Neutrophil (primary cell): ENCODE measurements around the gene MDFIC.
"Not testable (repeated sequence)": the region's sequence is repeated elsewhere in the genome, so short reads cannot be mapped to it uniquely, and the experiment has no call there.

Experiments
- H3K27ac ChIP-seq: fragments of 200-600 bp; sonication (generic); 2 replicates; pipeline ENCODE4 v1.5.1; 2016; ENCODE audit warnings: mild to moderate bottlenecking, moderate library complexity
- H3K27me3 ChIP-seq: fragments of 200-600 bp; sonication (generic); 2 replicates; pipeline ENCODE4 v1.6.0; 2016; ENCODE audit warnings: mild to moderate bottlenecking
- H3K36me3 ChIP-seq: fragments of 200-600 bp; sonication (generic); 2 replicates; pipeline ENCODE4 v1.5.1; 2017
- H3K4me1 ChIP-seq, 2 experiments: fragments of 200-600 bp in 1 of 2; sonication (generic) in 1 of 2; 1 replicate in 1 of 2; 2 replicates in 1 of 2; pipeline versions ENCODE4 v1.5.1 to v1.6.1; 2013 to 2016; ENCODE audit warnings: low read depth in 1 of 2, low read length in 1 of 2, mild to moderate bottlenecking in 1 of 2, moderate library complexity in 1 of 2; ENCODE audit not compliant: control insufficient read depth in 1 of 2, insufficient read depth in 1 of 2
- H3K4me3 ChIP-seq, 2 experiments: fragments of 200-600 bp in 1 of 2; sonication (generic) in 1 of 2; 1 replicate in 1 of 2; 2 replicates in 1 of 2; pipeline ENCODE4 v1.5.1; 2013 to 2016; ENCODE audit warnings: low read depth in 1 of 2, low read length in 1 of 2, mild to moderate bottlenecking in 1 of 2, moderate library complexity in 1 of 2
- H3K9me3 ChIP-seq: fragments of 200-600 bp; sonication (generic); 2 replicates; pipeline ENCODE4 v1.5.1; 2016
- CTCF ChIP-seq: fragments of 200-600 bp; sonication (generic); IDR thresholded peaks from 2 replicates; pipeline ENCODE4 v1.5.1; 2016; ENCODE audit warnings: antibody characterized with exemption

The MDFIC gene

GRCh38 chr7:114886241-114886640 is 35.7 kb upstream of the MDFIC start:
- no peak for TF ChIP-seq CTCF
- H3K4me1 ChIP-seq: no peaks in the 10 kb centered on the region
- H3K9me3 ChIP-seq: no peaks in the 10 kb centered on the region
- no peaks in the 10 kb centered on the region for H3K36me3 ChIP-seq
- no peak overlapping the region for H3K27ac ChIP-seq
- no peaks in the 10 kb centered on the region for H3K27me3 ChIP-seq
- H3K4me3 ChIP-seq: no peak overlapping the region

- H3K4me1 ChIP-seq, H3K27me3 ChIP-seq, H3K9me3 ChIP-seq, H3K4me3 ChIP-seq, H3K27ac ChIP-seq, H3K36me3 ChIP-seq: not testable (repeated sequence)
Observed at GRCh38 chr7:114889116-114889515, 32.8 kb upstream of the MDFIC start.

GRCh38 chr7:114889646-114890285 is 32.1 kb upstream of the MDFIC start:
- H3K27me3 ChIP-seq: no peaks in the 10 kb centered on the region
- no peak overlapping the region for H3K4me3 ChIP-seq
- no peak overlapping the region for H3K27ac ChIP-seq
- no peaks in the 10 kb centered on the region for H3K36me3 ChIP-seq
- no peaks in the 10 kb centered on the region for H3K9me3 ChIP-seq
- H3K4me1 ChIP-seq: no peaks in the 10 kb centered on the region
- no peak for TF ChIP-seq CTCF

- no peaks in the 10 kb centered on the region for H3K27me3 ChIP-seq
- no peaks in the 10 kb centered on the region for H3K9me3 ChIP-seq
- no peak for TF ChIP-seq CTCF
- no peaks in the 10 kb centered on the region for H3K36me3 ChIP-seq
- H3K27ac ChIP-seq: no peak overlapping the region
- H3K4me3 ChIP-seq: no peak overlapping the region
- H3K4me1 ChIP-seq: no peaks in the 10 kb centered on the region
Observed at GRCh38 chr7:114890561-114890960, 31.3 kb upstream of the MDFIC start.

GRCh38 chr7:114900127-114900526 is 21.8 kb upstream of the MDFIC start:
- H3K36me3 ChIP-seq: no peaks in the 10 kb centered on the region
- H3K4me3 ChIP-seq: no peak overlapping the region
- TF ChIP-seq CTCF: no peak
- H3K27ac ChIP-seq: no peak overlapping the region
- no peaks in the 10 kb centered on the region for H3K9me3 ChIP-seq
- H3K27me3 ChIP-seq: no peaks in the 10 kb centered on the region
- H3K4me1 ChIP-seq: no peaks in the 10 kb centered on the region

GRCh38 chr7:114901771-114902170 is 20.1 kb upstream of the MDFIC start:
- no peak for TF ChIP-seq CTCF
- H3K27me3 ChIP-seq: no peaks in the 10 kb centered on the region
- no peaks in the 10 kb centered on the region for H3K9me3 ChIP-seq
- H3K4me3 ChIP-seq: no peak overlapping the region
- H3K4me1 ChIP-seq: no peaks in the 10 kb centered on the region
- H3K36me3 ChIP-seq: no peaks in the 10 kb centered on the region
- H3K27ac ChIP-seq: no peak overlapping the region
